Suprapubic skin (tissue), 4 donors: ENCODE data around the gene GALNT18. TPM values are rescaled to one million over a fixed set of nuclear protein-coding genes. Genes with fewer than 3 reads are reported as not detected.
"Not testable (repeated sequence)": the region's sequence is repeated elsewhere in the genome, so short reads cannot be mapped to it uniquely, and the experiment has no call there.

Experiments
- DNase-seq, 2 donors: peaks; one replicate each; pipeline ENCODE4 v3.0.0-alpha.2; 2019; ENCODE audit warnings: low spot score in 2 of 2
- H3K27ac ChIP-seq: fragments of 200-600 bp; sonication (generic); one replicate; pipeline ENCODE4 v1.5.1; 2019
- H3K27me3 ChIP-seq: fragments of 200-600 bp; sonication (generic); one replicate; pipeline ENCODE4 v1.5.1; 2019
- H3K36me3 ChIP-seq: fragments of 200-600 bp; sonication (generic); one replicate; pipeline ENCODE4 v1.5.1; 2019
- H3K4me1 ChIP-seq: fragments of 200-600 bp; sonication (generic); one replicate; pipeline ENCODE4 v1.5.1; 2019
- H3K4me3 ChIP-seq: fragments of 200-600 bp; sonication (generic); one replicate; pipeline ENCODE4 v1.5.1; 2019; ENCODE audit warnings: mild to moderate bottlenecking
- H3K9me3 ChIP-seq: fragments of 200-600 bp; sonication (generic); one replicate; pipeline ENCODE4 v1.5.1; 2019
- EP300 ChIP-seq: sonication (generic); formaldehyde crosslinking; IDR thresholded peaks from one replicate; pipeline ENCODE4 v1.6.1; 2017; ENCODE audit warnings: antibody characterized with exemption
- POLR2A ChIP-seq, 2 donors: fragments of 450-650 bp; IDR thresholded peaks; one replicate each; pipeline ENCODE4 v1.6.1; 2017; ENCODE audit warnings: antibody characterized with exemption in 2 of 2, mild to moderate bottlenecking in 2 of 2, moderate library complexity in 2 of 2
- POLR2AphosphoS5 ChIP-seq, 3 donors: sonication (generic); formaldehyde crosslinking; IDR thresholded peaks; one replicate each; pipeline ENCODE4 v1.6.1; 2017; ENCODE audit warnings: antibody characterized with exemption in 3 of 3
- WGBS: methylation state at CpG from one replicate; pipeline ENCODE4 v1.1.5; 2018; 5-methylcytosine and 5-hydroxymethylcytosine counted together
- total RNA-seq, 4 donors: library from RNA; depleted of rRNA; stranded (reverse); fragments of >200 nt; gene quantifications; one replicate each; pipeline ENCODE4 v1.1.0, GENCODE V29; 2016
- TF ChIP-seq, protein P1 (sequence below), 2 donors: fragments of 200-600 bp in 1 of 2; fragments of 450-650 bp in 1 of 2; sonication (generic) in 1 of 2; IDR thresholded peaks; one replicate each; pipeline ENCODE4 v1.5.1; 2016 to 2019; ENCODE audit warnings: antibody characterized with exemption in 2 of 2, mild to moderate bottlenecking in 1 of 2, moderate library complexity in 1 of 2

GALNT18 gene
- total RNA-seq, 4 donors from 2014 or later = 20.6 to 26.0 (median 23.1) TPM

- Histone ChIP-seq H3K27ac (no peak overlapping the region), H3K36me3 (no peaks in the 10 kb centered on the region), H3K4me1 (peaks cover 8% of the 10 kb centered on the region), H3K27me3 (no peaks in the 10 kb centered on the region), H3K9me3 (no peaks in the 10 kb centered on the region), H3K4me3 (no peak overlapping the region)
- TF ChIP-seq, protein P1, sequence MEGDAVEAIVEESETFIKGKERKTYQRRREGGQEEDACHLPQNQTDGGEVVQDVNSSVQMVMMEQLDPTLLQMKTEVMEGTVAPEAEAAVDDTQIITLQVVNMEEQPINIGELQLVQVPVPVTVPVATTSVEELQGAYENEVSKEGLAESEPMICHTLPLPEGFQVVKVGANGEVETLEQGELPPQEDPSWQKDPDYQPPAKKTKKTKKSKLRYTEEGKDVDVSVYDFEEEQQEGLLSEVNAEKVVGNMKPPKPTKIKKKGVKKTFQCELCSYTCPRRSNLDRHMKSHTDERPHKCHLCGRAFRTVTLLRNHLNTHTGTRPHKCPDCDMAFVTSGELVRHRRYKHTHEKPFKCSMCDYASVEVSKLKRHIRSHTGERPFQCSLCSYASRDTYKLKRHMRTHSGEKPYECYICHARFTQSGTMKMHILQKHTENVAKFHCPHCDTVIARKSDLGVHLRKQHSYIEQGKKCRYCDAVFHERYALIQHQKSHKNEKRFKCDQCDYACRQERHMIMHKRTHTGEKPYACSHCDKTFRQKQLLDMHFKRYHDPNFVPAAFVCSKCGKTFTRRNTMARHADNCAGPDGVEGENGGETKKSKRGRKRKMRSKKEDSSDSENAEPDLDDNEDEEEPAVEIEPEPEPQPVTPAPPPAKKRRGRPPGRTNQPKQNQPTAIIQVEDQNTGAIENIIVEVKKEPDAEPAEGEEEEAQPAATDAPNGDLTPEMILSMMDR (IDR thresholded peaks at IDR 0.05) = no peak
- TF ChIP-seq POLR2AphosphoS5 (IDR thresholded peaks at IDR 0.05) (no peak), POLR2A (IDR thresholded peaks at IDR 0.05) (no peak), EP300 (no peak)
- WGBS = 58% methylated on average over 5 of the region's 5 CpGs
- no peak for DNase-seq
Observed at GRCh38 chr11:11450744-11451362, 171.0 kb downstream of the GALNT18 start.

GRCh38 chr11:11449327-11449726 is 172.5 kb downstream of the GALNT18 start:
- H3K27me3 ChIP-seq = no peaks in the 10 kb centered on the region
- DNase-seq = no peak
- no peak overlapping the region for H3K4me3 ChIP-seq
- TF ChIP-seq, protein P1 (IDR thresholded peaks at IDR 0.05) = no peak
- TF ChIP-seq POLR2A (IDR thresholded peaks at IDR 0.05) = no peak
- TF ChIP-seq EP300 = no peak
- TF ChIP-seq POLR2AphosphoS5 (IDR thresholded peaks at IDR 0.05) = no peak
- H3K9me3 ChIP-seq = no peaks in the 10 kb centered on the region
- WGBS = 89% methylated on average over 3 of the region's 3 CpGs
- no peaks in the 10 kb centered on the region for H3K36me3 ChIP-seq
- no peaks in the 10 kb centered on the region for H3K4me1 ChIP-seq
- H3K27ac ChIP-seq = no peak overlapping the region

- no peak for DNase-seq
- H3K27ac ChIP-seq = no peak overlapping the region
- H3K4me1 ChIP-seq = no peaks in the 10 kb centered on the region
- TF ChIP-seq POLR2A (IDR thresholded peaks at IDR 0.05) (no peak), POLR2AphosphoS5 (IDR thresholded peaks at IDR 0.05) (no peak), EP300 (no peak)
- TF ChIP-seq, protein P1 (IDR thresholded peaks at IDR 0.05) = no peak
- H3K4me3 ChIP-seq = no peak overlapping the region
- H3K27me3 ChIP-seq = no peaks in the 10 kb centered on the region
- H3K9me3 ChIP-seq = no peaks in the 10 kb centered on the region
- 78% methylated on average over 6 of the region's 12 CpGs for WGBS
- no peaks in the 10 kb centered on the region for H3K36me3 ChIP-seq
Observed at GRCh38 chr11:11448626-11449025, 173.2 kb downstream of the GALNT18 start.

- H3K9me3 ChIP-seq, H3K4me1 ChIP-seq, H3K4me3 ChIP-seq, H3K36me3 ChIP-seq, DNase-seq, H3K27me3 ChIP-seq, H3K27ac ChIP-seq: not testable (repeated sequence)
- WGBS = 63% methylated on average over 3 of the region's 3 CpGs
Observed at GRCh38 chr11:11447601-11448000, 174.2 kb downstream of the GALNT18 start.

DNA sequence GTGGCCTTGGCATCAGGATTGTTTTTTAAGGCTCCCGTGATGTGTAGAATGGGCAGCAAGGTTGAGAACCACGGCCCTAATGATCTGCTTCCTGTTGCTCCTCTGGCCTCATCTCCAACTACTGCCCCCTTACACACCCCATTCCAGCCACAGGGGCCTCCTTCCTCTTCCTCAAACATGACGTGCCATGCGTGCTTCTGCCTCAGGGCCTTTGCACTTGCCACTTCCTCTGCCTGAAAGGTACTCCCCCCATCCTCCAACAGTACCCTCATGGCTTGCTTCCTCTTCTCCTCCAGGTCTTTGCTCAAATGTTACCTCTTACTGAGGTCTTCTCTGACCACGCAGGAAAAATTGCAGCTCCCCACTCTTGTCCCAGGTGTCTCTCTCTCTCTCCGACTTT is 174.8 kb downstream of the GALNT18 start:
- H3K4me3 ChIP-seq = no peak overlapping the region
- 75% methylated on average over 6 of the region's 6 CpGs for WGBS
- no peak overlapping the region for H3K27ac ChIP-seq
- no peaks in the 10 kb centered on the region for H3K27me3 ChIP-seq
- H3K36me3 ChIP-seq = no peaks in the 10 kb centered on the region
- TF ChIP-seq EP300 (no peak), POLR2AphosphoS5 (IDR thresholded peaks at IDR 0.05) (no peak)
- TF ChIP-seq, protein P1 (IDR thresholded peaks at IDR 0.05) = no peak
- H3K4me1 ChIP-seq = no peaks in the 10 kb centered on the region
- DNase-seq = no peak
- no peaks in the 10 kb centered on the region for H3K9me3 ChIP-seq

- no peaks in the 10 kb centered on the region for H3K9me3 ChIP-seq
- H3K4me1 ChIP-seq = no peaks in the 10 kb centered on the region
- H3K27ac ChIP-seq = no peak overlapping the region
- H3K4me3 ChIP-seq = no peak overlapping the region
- DNase-seq = no peak
- WGBS = 83% methylated on average over 2 of the region's 2 CpGs
- H3K36me3 ChIP-seq = no peaks in the 10 kb centered on the region
- no peak for TF ChIP-seq POLR2AphosphoS5 (IDR thresholded peaks at IDR 0.05)
- TF ChIP-seq, protein P1 (IDR thresholded peaks at IDR 0.05) = no peak
- no peaks in the 10 kb centered on the region for H3K27me3 ChIP-seq
Observed at GRCh38 chr11:11446564-11446963, 175.2 kb downstream of the GALNT18 start.
